NCI-H460 (cell line): ENCODE measurements around the gene DUSP22. TPM values are rescaled to one million over a fixed set of nuclear protein-coding genes. Genes with fewer than 3 reads are reported as not detected.
"Not testable (repeated sequence)": the region's sequence is repeated elsewhere in the genome, so short reads cannot be mapped to it uniquely, and the experiment has no call there.

Source experiments
- DNase-seq: peaks from one replicate; pipeline ENCODE4 v3.0.0-alpha.2; 2016; ENCODE audit warnings: low read depth; ENCODE audit errors: extremely low read depth
- polyA plus RNA-seq: library from polyadenylated mRNA; depleted of rRNA; stranded (reverse); fragments of >200 nt; gene quantifications from 2 replicates; pipeline ENCODE4 v1.2.3, GENCODE V29; 2014; cell fraction: nucleus; rRNA removed
- total RNA-seq: library from RNA; depleted of rRNA; stranded (reverse); fragments of >200 nt; shearing (Covaris generic); gene quantifications from 2 replicates; pipeline ENCODE4 v1.2.3, GENCODE V29; 2014; rRNA removed

Gene DUSP22
- total RNA-seq, result 35.0 and 48.4 TPM in 2 replicates
- 130 and 136 TPM in 2 replicates for polyA plus RNA-seq

GRCh38 chr6:291697-292505 lies at the start of gene DUSP22:
Gene DUSP22 (plus strand): TSS chr6:292487. CDS start chr6:292540, 53 bp downstream.
- peak; percentile 76 for DNase-seq

GRCh38 chr6:246352-246751 lies 45.9 kb upstream of the DUSP22 start:
- DNase-seq, result no peak

- no peak for DNase-seq
Observed at GRCh38 chr6:247351-247750, 44.9 kb upstream of the DUSP22 start.

GRCh38 chr6:248046-248445 lies 44.2 kb upstream of the DUSP22 start:
- DNase-seq, result not testable (repeated sequence)

- no peak for DNase-seq
Observed at GRCh38 chr6:250676-251075, 41.6 kb upstream of the DUSP22 start.

- DNase-seq, result no peak
Observed at GRCh38 chr6:251920-252319, 40.4 kb upstream of the DUSP22 start.

- DNase-seq, result no peak
Observed at GRCh38 chr6:252775-253535, 39.3 kb upstream of the DUSP22 start.

- no peak for DNase-seq
Observed at GRCh38 chr6:254016-254415, 38.3 kb upstream of the DUSP22 start.

- DNase-seq, result no peak
Observed at GRCh38 chr6:255041-255750, 37.1 kb upstream of the DUSP22 start.

- DNase-seq, result no peak
Observed at GRCh38 chr6:255751-256083, 36.6 kb upstream of the DUSP22 start.

GRCh38 chr6:256169-256568 lies 36.1 kb upstream of the DUSP22 start:
- DNase-seq, result no peak

GRCh38 chr6:257031-257725 lies 35.1 kb upstream of the DUSP22 start:
- no peak for DNase-seq

- DNase-seq, result no peak
Observed at GRCh38 chr6:257774-258173, 34.5 kb upstream of the DUSP22 start.

- no peak for DNase-seq
Observed at GRCh38 chr6:259316-259715, 33.0 kb upstream of the DUSP22 start.

- no peak for DNase-seq
Observed at GRCh38 chr6:259901-260508, 32.3 kb upstream of the DUSP22 start.

GRCh38 chr6:264626-265025 lies 27.7 kb upstream of the DUSP22 start:
- no peak for DNase-seq

GRCh38 chr6:268394-268935 lies 23.8 kb upstream of the DUSP22 start:
- no peak for DNase-seq

GRCh38 chr6:273551-274058 lies 18.7 kb upstream of the DUSP22 start:
- DNase-seq, result no peak

- DNase-seq, result no peak
Observed at GRCh38 chr6:277746-278145, 14.5 kb upstream of the DUSP22 start.

- DNase-seq, result no peak
Observed at GRCh38 chr6:278494-278893, 13.8 kb upstream of the DUSP22 start.
